K562 (cell line): ENCODE data around the gene PFKFB2. TPM values are rescaled to one million over a fixed set of nuclear protein-coding genes. Genes with fewer than 3 reads are reported as not detected.

ENCODE experiments used
- BHLHE40 ChIP-seq: IDR thresholded peaks from 2 replicates; pipeline ENCODE4 v1.6.1; 2011; ENCODE audit warnings: low read length, improper control_type of control experiment
- CAMTA2 ChIP-seq: fragments of 250-450 bp; sonication (Bioruptor Pico); conservative IDR thresholded peaks from 2 replicates; pipeline ENCODE4 v1.5.1; 2022
- CBX1 ChIP-seq: sonication (generic); IDR thresholded peaks from 2 replicates; pipeline ENCODE4 v1.6.1; 2016; ENCODE audit warnings: antibody characterized with exemption, low read depth, mild to moderate bottlenecking
- GTF2F1 ChIP-seq: IDR thresholded peaks from 2 replicates; pipeline ENCODE4 v1.6.1; 2011; ENCODE audit warnings: low read depth, low read length, improper control_type of control experiment
- HDAC2 ChIP-seq: fragments of 450-650 bp; IDR thresholded peaks from 2 replicates; pipeline ENCODE4 v1.6.1; 2016; ENCODE audit warnings: mild to moderate bottlenecking
- MEF2A ChIP-seq: IDR thresholded peaks from 2 replicates; pipeline ENCODE4 v1.6.1; 2011; ENCODE audit warnings: low read depth, mild to moderate bottlenecking, low read length, moderate library complexity; ENCODE audit not compliant: control insufficient read depth
- MXI1 ChIP-seq: IDR thresholded peaks from 2 replicates; pipeline ENCODE4 v1.6.1; 2011; ENCODE audit warnings: low read depth, mild to moderate bottlenecking, improper control_type of control experiment, low read length
- PHF20 ChIP-seq: fragments of 450-650 bp; IDR thresholded peaks from 2 replicates; pipeline ENCODE4 v1.6.1; 2018; ENCODE audit not compliant: partially characterized antibody
- PML ChIP-seq: IDR thresholded peaks from 2 replicates; pipeline ENCODE4 v1.6.1; 2012; ENCODE audit warnings: low read length, inconsistent platforms
- SMARCE1 ChIP-seq: fragments of 450-650 bp; IDR thresholded peaks from 2 replicates; pipeline ENCODE4 v1.7.1; 2016; ENCODE audit warnings: mild to moderate bottlenecking
- SNRNP70 ChIP-seq: fragments of 200-400 bp; formaldehyde crosslinking; optimal IDR thresholded peaks from 2 replicates; pipeline ENCODE3; 2017; ENCODE audit warnings: low read depth, low read length
- SPI1 ChIP-seq: IDR thresholded peaks from 2 replicates; pipeline ENCODE4 v1.6.1; 2011; ENCODE audit warnings: low read depth, low read length, control low read depth, borderline replicate concordance
- TAF1 ChIP-seq: IDR thresholded peaks from 2 replicates; pipeline ENCODE4 v1.6.1; 2011; ENCODE audit warnings: mild to moderate bottlenecking, low read length, moderate library complexity; ENCODE audit not compliant: insufficient read depth, control insufficient read depth, severe bottlenecking; ENCODE audit errors: extremely low read depth
- TRIM24 ChIP-seq, 2 experiments: fragments of 450-650 bp; IDR thresholded peaks; 2 replicates each; pipeline ENCODE4 v1.6.1; 2016
- U2AF2 ChIP-seq: fragments of 200-400 bp; formaldehyde crosslinking; optimal IDR thresholded peaks from 2 replicates; pipeline ENCODE3; 2017; ENCODE audit warnings: low read depth, mild to moderate bottlenecking, low read length
- ZEB2 ChIP-seq: fragments of 450-650 bp; IDR thresholded peaks from 2 replicates; pipeline ENCODE4 v1.6.1; 2016
- ZNF224 ChIP-seq: sonication (generic); formaldehyde crosslinking; IDR thresholded peaks from 2 replicates; pipeline ENCODE4 v1.8.0; 2022; ENCODE audit warnings: mild to moderate bottlenecking, missing genetic modification reagents
- ZNF431 ChIP-seq: sonication (generic); formaldehyde crosslinking; IDR thresholded peaks from 2 replicates; pipeline ENCODE4 v1.8.0; 2022; ENCODE audit warnings: mild to moderate bottlenecking, missing genetic modification reagents
- ZNF507 ChIP-seq: conservative IDR thresholded peaks from 2 replicates; pipeline ENCODE4 v1.6.1; 2017; ENCODE audit warnings: missing genetic modification characterization, missing compliant biosample characterization
- ZNF57 ChIP-seq: fragments of 450-650 bp; formaldehyde crosslinking; IDR thresholded peaks from 2 replicates; pipeline ENCODE4 v1.4.0; 2020; ENCODE audit warnings: mild to moderate bottlenecking, moderate library complexity
- ZNF780A ChIP-seq: fragments of 250-450 bp; sonication (Bioruptor Pico); IDR thresholded peaks from 2 replicates; pipeline ENCODE4 v1.5.0; 2021; ENCODE audit warnings: mild to moderate bottlenecking
- ZNF79 ChIP-seq: fragments of 250-450 bp; sonication (Bioruptor Pico); IDR thresholded peaks from 2 replicates; pipeline ENCODE4 v1.4.0; 2020; ENCODE audit warnings: low read depth, mild to moderate bottlenecking, moderate library complexity
- polyA plus RNA-seq, 8 experiments: library from polyadenylated mRNA; depleted of rRNA in 4 of 8; stranded (reverse) in 5 of 8; unstranded in 3 of 8; fragments of >200 nt; fragmentation: Nextera tagmentation in 2 of 8; fragmentation: Illumina TruSeq in 1 of 8; extraction: Ambion mirVana in 2 of 8; extraction: Trizol in 1 of 8; gene quantifications; 2 replicates each; pipeline versions ENCODE4 v1.2.1 to v1.2.3, GENCODE V29; 2011 to 2014; ENCODE audit warnings: inconsistent platforms in 1 of 8, missing spikeins in 1 of 8
- total RNA-seq, 7 experiments: library from RNA; depleted of rRNA in 6 of 7; stranded (reverse); fragments of >200 nt in 6 of 7; fragmentation: Illumina TruSeq in 2 of 7; extraction: Trizol in 2 of 7; gene quantifications; 2 replicates each; pipeline versions ENCODE4 v1.2.1 to v1.2.3, GENCODE V29; 2011 to 2021; ENCODE audit warnings: low replicate concordance in 1 of 7
- TF ChIP-seq, protein P1 (sequence below): fragments of 250-450 bp; sonication (Bioruptor Pico); IDR thresholded peaks from 2 replicates; pipeline ENCODE4 v1.5.0; 2021
- TF ChIP-seq, protein P2 (sequence below): sonication (generic); formaldehyde crosslinking; IDR thresholded peaks from 2 replicates; pipeline ENCODE4 v1.9.0; 2022; ENCODE audit warnings: mild to moderate bottlenecking, missing genetic modification reagents
- TF ChIP-seq, protein P3 (sequence below): fragments of 450-650 bp; IDR thresholded peaks from 2 replicates; pipeline ENCODE4 v1.6.1; 2014; ENCODE audit warnings: low read depth, mild to moderate bottlenecking, moderate library complexity, borderline replicate concordance
- TF ChIP-seq, protein P4 (sequence below): sonication (generic); formaldehyde crosslinking; IDR thresholded peaks from 2 replicates; pipeline ENCODE4 v1.8.0; 2022; ENCODE audit warnings: mild to moderate bottlenecking, missing genetic modification reagents
- TF ChIP-seq, protein P5 (sequence below): IDR thresholded peaks from 2 replicates; pipeline ENCODE4 v1.6.1; 2012; ENCODE audit warnings: low read depth, low read length, improper control_type of control experiment, borderline replicate concordance

Gene PFKFB2
- total and polyA plus RNA-seq, 9 of the 15 experiments (the other 6 are each of a cell fraction or from before 2014, with no cell fraction given): 6.9 to 26.0 (median 16.4) TPM

DNA sequence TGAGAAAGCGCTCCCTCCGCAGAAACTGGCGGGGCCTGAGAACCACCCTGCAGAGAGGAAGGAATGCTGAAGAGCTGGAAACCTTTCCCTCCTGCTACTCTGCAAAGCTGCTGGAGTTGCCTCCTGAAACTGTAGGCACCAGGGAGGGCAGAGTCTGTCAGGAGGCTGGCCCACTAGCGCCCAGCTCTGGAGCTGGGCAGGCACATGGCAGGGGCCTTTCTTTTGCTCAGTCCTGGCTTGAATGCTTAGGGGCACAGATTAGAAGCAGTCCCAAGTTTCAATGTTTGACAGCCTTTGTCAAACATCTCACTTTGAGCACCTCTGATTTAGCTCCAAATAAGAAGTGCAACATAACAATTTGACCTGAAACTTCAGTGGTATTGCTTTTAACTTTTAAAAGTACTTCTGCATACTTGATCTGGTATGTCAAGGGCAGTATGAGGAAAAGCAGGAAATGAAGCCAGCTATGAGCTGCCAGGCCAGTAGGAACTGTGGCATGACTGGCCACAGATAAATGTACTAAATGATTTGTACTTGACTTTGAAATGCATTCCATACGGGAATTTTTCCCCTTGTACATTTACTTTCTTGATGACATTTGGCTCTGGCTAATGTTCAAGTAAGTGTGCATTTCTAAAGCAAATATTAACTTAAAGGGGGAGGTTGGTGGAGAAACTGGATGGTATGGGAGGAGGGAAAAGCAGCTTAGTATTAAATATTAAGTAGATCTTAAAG, 27.8 kb upstream of the PFKFB2 start (continued):
- TF ChIP-seq BHLHE40 (no peak), TRIM24 (IDR thresholded peaks at IDR 0.05) (no peak), ZEB2 (no peak), MEF2A (no peak), SNRNP70 (no peak), CAMTA2 (CRISPR knock-in tag) (no peak), TAF1 (no peak), MXI1 (no peak; the same call in 1 of the 2 replicates), ZNF57 (peak; percentile 85; the same call in 1 of the 2 replicates), CBX1 (no peak), PML (no peak), ZNF507 (tag) (no peak), ZNF79 (peak; percentile 81; the same call in 1 of the 2 replicates), HDAC2 (no peak), SMARCE1 (peak; percentile 9; the same call in 1 of the 2 replicates), GTF2F1 (no peak), ZNF780A (CRISPR knock-in tag) (no peak), SPI1 (no peak), U2AF2 (no peak), ZNF431 (CRISPR knock-in tag) (no peak), PHF20 (no peak), ZNF224 (CRISPR knock-in tag) (no peak)
- TF ChIP-seq, protein P1, sequence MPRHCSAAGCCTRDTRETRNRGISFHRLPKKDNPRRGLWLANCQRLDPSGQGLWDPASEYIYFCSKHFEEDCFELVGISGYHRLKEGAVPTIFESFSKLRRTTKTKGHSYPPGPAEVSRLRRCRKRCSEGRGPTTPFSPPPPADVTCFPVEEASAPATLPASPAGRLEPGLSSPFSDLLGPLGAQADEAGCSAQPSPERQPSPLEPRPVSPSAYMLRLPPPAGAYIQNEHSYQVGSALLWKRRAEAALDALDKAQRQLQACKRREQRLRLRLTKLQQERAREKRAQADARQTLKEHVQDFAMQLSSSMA: no peak; the same call in 1 of the 2 replicates
- TF ChIP-seq, protein P2, sequence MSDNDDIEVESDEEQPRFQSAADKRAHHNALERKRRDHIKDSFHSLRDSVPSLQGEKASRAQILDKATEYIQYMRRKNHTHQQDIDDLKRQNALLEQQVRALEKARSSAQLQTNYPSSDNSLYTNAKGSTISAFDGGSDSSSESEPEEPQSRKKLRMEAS: peak; percentile 49; the same call in 1 of the 2 replicates
- TF ChIP-seq, protein P3, sequence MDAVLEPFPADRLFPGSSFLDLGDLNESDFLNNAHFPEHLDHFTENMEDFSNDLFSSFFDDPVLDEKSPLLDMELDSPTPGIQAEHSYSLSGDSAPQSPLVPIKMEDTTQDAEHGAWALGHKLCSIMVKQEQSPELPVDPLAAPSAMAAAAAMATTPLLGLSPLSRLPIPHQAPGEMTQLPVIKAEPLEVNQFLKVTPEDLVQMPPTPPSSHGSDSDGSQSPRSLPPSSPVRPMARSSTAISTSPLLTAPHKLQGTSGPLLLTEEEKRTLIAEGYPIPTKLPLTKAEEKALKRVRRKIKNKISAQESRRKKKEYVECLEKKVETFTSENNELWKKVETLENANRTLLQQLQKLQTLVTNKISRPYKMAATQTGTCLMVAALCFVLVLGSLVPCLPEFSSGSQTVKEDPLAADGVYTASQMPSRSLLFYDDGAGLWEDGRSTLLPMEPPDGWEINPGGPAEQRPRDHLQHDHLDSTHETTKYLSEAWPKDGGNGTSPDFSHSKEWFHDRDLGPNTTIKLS: no peak
- TF ChIP-seq, protein P4, sequence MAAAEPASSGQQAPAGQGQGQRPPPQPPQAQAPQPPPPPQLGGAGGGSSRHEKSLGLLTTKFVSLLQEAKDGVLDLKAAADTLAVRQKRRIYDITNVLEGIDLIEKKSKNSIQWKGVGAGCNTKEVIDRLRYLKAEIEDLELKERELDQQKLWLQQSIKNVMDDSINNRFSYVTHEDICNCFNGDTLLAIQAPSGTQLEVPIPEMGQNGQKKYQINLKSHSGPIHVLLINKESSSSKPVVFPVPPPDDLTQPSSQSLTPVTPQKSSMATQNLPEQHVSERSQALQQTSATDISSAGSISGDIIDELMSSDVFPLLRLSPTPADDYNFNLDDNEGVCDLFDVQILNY: no peak
- TF ChIP-seq, protein P5, sequence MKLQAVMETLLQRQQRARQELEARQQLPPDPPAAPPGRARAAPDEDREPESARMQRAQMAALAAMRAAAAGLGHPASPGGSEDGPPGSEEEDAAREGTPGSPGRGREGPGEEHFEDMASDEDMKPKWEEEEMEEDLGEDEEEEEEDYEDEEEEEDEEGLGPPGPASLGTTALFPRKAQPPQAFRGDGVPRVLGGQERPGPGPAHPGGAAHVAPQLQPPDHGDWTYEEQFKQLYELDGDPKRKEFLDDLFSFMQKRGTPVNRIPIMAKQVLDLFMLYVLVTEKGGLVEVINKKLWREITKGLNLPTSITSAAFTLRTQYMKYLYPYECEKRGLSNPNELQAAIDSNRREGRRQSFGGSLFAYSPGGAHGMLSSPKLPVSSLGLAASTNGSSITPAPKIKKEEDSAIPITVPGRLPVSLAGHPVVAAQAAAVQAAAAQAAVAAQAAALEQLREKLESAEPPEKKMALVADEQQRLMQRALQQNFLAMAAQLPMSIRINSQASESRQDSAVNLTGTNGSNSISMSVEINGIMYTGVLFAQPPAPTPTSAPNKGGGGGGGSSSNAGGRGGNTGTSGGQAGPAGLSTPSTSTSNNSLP: no peak
